Smooth muscle cell of the brain vasculature (primary cell): Measurements from ENCODE around the gene SIK2.
"Not testable (repeated sequence)": the region's sequence is repeated elsewhere in the genome, so short reads cannot be mapped to it uniquely, and the experiment has no call there.

Experiments used
- DNase-seq: peaks from one replicate; pipeline ENCODE4 v3.0.0-alpha.2; 2012; ENCODE audit warnings: low read depth, low spot score

Gene SIK2

GRCh38 chr11:111698852-111699559 lies 96.8 kb downstream of the SIK2 start:
- DNase-seq = no peak

GRCh38 chr11:111699579-111700156 lies 97.4 kb downstream of the SIK2 start:
- DNase-seq = no peak

DNA sequence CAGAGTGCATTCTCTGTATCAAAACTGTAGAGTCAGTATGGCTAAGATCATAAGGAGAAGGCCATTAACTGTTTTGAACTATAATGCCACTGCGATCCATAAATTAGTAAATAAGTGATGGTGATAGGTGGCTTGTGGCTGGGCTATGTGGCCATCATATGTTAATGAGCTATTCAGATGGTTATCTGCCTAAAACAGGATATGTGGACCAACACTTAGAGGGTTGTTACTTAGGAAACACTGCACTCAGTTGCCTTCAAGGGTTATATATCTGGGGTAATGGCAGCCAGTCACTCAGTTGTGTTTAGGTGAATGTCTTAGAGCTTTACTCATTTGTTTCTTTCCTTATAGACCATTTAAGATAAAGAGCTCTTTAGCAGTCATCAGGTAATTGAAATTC lies 97.9 kb downstream of the SIK2 start:
- DNase-seq = no peak

DNA sequence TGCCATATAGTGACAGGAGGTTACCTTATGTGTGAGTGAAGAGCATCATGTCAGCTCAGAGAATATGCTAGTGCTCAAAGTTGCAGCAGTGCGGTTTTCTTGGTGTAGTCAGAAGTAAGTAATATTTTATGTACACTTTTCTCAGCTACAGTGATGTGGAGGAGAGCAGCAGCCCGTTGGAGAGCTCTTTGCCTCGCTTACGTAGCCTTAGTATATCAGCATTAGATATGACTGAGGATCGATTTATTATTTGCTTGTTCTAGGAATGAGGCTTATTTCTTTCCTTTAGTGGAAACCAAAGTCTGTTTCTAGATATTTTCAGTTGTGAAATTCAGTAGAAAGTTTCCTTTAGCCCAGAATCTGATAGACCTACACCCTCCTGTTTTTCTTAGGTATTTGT lies 100.4 kb downstream of the SIK2 start:
- no peak for DNase-seq

DNA sequence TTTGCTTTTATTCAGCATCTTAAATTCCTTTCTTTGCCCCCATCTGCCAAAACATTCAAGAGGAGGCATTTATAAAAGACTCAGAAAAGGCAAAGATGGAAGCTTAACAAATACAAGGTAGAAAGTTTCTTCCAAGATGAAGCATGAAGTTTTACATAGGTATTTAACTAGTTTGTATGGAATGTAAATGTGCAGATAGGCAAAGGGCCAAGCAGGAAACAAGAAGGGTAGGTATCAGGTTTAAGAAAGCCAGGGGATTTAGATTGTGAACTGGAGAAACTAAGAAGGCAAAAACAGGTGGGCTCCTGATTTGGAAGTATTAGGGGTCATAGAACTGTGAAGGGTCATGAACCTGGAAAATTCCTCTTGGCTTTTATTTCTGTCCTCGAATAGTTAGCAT lies 101.3 kb downstream of the SIK2 start:
- no peak for DNase-seq

DNA sequence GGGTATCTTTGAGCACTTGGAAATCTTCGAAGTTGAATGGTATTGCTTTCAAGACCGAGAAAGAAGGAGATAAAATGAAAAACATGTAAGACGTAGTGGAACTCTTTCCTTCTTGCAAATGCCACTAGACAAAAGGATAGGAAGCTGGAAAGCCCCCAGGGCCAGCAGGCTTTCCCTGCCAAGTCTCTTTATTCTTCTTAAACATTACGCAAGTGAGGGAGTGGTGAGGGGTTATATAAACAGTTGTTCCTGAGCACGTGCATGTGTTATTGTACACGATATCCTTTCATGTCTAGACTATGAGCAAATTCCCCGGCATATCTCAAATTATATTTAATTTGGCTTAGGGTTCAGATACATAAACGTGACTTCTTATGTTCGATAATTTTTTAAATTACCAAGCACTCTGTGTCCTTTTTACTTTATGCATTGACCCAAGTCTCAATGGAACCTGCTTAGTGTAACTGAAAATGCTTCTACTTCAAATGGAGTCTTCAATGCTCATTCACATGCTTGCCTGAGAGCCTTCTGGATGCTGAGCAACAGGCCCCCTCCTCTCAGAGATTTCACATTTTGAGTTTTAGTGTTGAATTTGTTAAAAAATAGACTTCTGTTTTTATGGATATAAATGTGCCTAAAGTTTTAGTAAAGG lies 104.9 kb downstream of the SIK2 start:
- peak; percentile 82 for DNase-seq

- no peak for DNase-seq
These were observed 105.4 kb downstream of the SIK2 start for GRCh38 chr11:111707691-111708067.

- no peak for DNase-seq
These were observed 112.3 kb downstream of the SIK2 start for GRCh38 chr11:111714522-111714921.

DNA sequence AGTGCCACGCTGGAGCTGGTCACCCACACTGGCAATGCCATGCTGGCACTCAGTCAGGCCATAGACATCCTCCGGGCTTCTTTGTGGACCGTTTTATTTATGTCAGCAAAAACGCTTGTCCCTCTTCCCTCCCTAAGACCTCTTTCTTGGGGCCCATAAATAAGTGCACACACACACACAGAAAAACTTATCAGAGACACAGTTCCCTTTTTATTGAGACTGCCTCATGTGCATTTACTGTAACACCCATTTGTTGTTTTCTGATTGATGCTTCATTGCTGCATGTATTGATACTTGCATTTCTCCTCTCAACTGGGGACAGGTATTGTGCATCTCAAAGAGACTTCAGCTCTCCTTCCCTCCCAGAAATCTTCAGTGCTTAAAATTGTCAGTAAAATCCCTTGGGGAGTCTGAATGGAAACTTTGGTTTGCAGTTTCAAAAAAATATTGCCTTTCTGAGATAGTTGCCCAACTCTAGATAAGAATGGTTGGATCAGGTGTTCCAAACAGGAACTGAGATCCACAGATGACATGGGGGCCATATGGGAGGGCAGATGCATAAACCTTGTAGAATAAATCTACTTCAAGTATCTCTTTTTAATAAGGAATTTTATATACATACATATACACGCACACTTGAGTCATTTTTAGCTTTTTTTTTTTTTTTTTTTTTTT lies 113.0 kb downstream of the SIK2 start:
- no peak for DNase-seq

- DNase-seq = not testable (repeated sequence)
These were observed 115.4 kb downstream of the SIK2 start for GRCh38 chr11:111717660-111718059.

DNA sequence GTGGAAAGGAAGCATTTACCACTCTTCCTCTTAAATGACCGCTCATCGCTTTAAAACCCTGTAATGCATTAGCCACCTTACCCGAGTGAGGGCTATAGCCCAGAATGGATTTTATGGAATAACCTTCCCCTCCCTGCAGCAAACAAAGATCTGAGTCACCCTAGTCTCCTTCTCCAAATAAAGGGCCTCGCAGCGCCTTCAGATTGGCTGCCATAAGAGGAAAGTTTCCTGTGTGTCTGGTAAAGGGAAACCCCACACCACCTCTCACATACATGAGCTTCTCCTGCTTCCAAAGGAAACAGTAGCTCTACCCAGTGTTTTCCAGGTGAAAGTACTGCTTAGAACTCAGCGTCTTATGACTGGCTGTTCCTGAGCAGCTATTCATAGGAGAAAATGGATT lies 116.2 kb downstream of the SIK2 start:
- DNase-seq = no peak

- DNase-seq = no peak
These were observed 116.6 kb downstream of the SIK2 start for GRCh38 chr11:111718859-111719258.

DNA sequence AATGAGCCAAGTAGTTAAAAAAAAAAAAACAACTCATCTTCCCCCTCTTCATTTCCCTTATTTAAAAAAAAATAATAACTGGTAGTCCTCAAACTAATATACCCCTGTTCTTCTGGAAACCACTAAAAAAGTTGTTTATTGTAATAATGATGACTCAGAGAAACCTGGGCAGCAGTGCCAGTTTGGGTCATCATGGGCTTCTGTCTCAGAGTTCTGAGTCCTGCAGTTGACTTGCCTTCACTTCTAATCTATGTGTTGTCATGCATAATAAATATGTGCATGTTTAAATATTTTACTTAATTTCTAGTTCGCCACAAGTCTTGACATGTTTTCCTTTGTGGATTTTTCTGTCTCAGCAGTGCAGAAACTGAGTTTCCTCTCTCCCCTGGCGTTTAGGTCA lies 117.1 kb downstream of the SIK2 start:
- DNase-seq = no peak

GRCh38 chr11:111720801-111721494 lies 118.7 kb downstream of the SIK2 start:
- DNase-seq = no peak

GRCh38 chr11:111722501-111722900 lies 120.3 kb downstream of the SIK2 start:
- DNase-seq = no peak

DNA sequence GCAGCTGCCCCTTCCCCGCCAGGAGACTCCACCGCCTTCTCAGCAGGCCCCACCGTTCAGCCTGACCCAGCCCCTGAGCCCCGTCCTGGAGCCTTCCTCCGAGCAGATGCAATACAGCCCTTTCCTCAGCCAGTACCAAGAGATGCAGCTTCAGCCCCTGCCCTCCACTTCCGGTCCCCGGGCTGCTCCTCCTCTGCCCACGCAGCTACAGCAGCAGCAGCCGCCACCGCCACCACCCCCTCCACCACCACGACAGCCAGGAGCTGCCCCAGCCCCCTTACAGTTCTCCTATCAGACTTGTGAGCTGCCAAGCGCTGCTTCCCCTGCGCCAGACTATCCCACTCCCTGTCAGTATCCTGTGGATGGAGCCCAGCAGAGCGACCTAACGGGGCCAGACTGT lies 121.3 kb downstream of the SIK2 start:
- no peak for DNase-seq

GRCh38 chr11:111724615-111725129 lies 122.4 kb downstream of the SIK2 start:
- no peak for DNase-seq

- no peak for DNase-seq
These were observed 123.4 kb downstream of the SIK2 start for GRCh38 chr11:111725621-111726020.

DNA sequence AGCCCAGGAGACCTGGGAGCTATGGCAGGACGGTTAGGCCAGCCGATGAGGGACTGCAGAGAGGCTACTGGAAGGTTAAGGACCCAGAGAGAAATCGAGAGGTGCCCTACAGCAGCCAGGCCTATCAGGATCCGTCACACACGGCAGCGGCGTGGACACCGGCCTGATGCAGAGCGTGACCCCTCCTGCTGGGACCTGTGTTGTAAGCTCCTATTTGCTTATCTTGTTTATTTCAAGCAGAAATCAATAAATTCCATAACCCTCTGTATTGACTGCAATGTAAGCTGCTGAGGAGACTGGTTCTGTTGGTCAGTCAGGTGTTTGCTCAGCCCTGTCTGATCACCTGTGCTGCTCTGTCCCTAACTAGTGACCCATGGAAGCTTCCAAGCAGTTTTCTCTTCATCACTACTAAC lies 124.1 kb downstream of the SIK2 start:
- DNase-seq = no peak

DNA sequence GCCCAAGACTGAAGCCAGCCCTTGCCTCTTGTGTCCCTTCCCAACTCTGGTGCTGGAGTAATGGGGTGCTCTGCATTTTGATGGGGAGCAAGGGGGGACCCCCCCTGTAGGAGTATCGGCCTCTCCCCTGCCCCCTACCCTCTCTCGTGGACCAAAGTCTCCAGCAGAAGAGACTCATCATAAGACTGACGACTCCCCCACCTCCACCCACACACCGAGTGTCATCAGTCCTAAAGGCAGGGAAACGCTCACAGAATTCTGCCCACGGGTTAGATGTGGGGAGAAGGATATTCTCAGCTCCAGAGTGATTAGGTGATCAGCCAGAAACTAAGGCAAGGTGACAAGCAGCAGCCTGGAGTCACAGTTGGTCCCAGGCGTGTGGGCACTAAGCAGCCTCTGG lies 125.2 kb downstream of the SIK2 start:
- no peak for DNase-seq

DNA sequence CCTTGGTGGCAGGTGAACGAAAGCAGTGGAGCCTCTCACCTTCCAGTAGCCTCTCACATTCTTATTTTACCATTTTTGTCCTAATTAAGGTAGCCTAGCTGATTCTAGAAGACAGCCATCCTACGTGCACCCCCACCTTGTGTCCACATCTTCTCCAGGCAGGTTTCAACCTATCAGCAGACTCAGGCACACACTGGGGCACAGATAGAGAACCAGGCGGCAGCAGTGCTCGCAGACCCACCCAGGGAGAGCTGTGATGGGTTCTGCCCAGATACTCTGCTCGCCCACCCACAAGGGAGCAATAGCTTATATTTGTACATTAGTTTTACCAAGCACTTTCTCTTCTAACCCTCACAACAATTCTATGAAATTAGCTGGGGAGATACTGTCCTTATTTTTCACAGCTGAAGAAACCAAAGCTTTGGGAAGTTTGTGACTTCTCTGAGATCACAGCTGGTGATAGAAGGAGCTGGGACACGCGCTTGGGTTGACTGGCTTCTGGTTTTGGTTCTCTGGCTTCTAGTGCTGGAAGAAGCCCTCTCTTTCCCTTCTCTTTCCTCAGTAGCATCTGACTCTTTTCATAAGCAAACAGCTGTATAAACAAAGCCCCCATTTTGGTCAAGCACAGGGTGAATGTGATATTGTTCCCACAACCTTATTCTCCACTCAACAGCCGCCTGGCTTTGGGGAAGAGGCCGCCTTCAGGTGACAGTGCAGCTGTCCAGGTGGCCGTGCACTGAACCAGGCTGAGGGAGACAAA lies 127.0 kb downstream of the SIK2 start:
- DNase-seq = no peak
